ENCODE results near the gene PTTG1IP2.

Gene PTTG1IP2

DNA sequence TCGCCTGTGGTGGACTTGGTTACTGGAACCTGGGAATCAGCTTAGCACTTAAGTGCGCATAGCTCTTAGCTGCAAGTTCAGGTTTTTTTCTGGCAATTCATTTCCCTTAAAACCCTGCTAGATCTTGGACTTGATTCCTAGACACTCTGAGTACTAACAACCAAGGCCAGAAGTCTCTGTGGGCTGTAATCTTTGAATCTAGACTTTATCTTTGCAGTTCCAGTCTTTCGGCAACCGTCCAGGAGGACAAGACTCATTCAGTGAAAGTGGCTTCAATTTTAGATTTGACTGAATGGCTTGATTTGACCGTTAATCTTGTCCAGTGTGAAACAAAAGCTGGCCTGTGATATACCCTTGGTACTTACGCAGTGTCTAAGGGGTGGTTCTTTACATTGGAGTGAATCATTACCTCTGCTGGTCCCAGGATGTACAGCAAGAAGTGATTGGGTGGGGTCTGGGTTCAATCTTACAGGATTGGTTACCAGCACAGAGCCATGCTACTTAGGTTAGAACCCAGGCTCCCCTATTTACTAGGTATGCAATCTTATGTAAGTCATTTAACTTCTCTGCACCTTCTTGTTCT lies 16.4 kb downstream of the PTTG1IP2 start:
- TF ChIP-seq, protein P1, sequence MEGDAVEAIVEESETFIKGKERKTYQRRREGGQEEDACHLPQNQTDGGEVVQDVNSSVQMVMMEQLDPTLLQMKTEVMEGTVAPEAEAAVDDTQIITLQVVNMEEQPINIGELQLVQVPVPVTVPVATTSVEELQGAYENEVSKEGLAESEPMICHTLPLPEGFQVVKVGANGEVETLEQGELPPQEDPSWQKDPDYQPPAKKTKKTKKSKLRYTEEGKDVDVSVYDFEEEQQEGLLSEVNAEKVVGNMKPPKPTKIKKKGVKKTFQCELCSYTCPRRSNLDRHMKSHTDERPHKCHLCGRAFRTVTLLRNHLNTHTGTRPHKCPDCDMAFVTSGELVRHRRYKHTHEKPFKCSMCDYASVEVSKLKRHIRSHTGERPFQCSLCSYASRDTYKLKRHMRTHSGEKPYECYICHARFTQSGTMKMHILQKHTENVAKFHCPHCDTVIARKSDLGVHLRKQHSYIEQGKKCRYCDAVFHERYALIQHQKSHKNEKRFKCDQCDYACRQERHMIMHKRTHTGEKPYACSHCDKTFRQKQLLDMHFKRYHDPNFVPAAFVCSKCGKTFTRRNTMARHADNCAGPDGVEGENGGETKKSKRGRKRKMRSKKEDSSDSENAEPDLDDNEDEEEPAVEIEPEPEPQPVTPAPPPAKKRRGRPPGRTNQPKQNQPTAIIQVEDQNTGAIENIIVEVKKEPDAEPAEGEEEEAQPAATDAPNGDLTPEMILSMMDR (IDR thresholded peaks at IDR 0.05), result no peak

DNA sequence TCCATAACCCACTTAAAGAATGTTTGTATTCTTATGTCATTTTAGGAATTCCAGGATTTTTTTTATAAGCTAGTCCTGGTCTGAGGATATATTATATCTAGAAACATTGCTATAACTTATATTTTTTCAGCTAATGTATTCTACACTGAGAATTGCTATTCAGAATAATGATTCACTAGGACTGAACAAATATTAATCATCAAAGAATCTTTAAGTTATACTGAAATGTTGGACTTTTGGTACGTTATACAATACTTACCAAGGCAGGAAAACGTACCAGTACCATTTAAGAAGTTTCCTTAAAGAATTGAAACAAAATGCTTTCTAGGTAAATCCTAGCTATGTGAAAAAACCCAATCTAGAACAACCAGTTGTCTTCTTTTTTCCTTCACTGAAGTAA lies 18.4 kb downstream of the PTTG1IP2 start:
- TF ChIP-seq, protein P1 (IDR thresholded peaks at IDR 0.05), result no peak

DNA sequence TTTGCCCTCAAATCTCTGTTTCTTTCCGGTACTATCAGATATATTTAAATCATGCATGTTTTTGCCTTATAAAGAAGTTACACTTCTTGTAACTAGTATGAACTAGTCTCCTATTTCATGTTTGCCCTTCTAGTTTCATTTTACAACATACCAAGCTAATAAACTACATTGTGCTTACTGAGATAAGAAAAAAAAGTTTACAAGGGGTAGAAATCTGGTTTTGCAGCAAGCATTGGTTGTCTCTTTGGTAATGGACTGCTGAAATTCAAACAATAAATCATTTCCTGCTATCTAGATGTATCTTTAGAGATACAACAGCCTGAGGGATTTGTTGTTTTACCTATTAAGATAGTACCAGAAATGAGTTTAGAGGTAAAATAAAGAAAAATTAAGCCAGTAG lies 18.8 kb downstream of the PTTG1IP2 start:
- TF ChIP-seq, protein P1 (IDR thresholded peaks at IDR 0.05), result no peak

DNA sequence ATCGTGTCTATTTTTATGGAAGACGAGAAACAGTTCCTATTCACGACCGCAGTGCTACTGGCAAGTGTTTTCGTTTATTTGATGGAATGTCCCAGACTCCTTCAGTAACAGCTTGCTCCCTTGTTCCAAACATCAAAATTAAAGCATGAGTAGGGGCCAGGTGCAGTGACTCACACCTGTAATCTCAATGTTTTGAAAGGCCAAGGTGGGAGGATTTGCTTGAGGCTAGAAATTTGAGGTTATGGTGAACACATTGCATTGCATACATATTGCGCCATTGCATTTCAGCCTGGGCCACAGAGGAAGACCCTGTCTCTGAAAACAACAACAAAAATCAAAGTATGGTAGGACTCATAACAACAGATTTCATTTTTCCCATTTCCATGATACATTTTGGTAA lies 22.8 kb downstream of the PTTG1IP2 start:
- TF ChIP-seq, protein P1 (IDR thresholded peaks at IDR 0.05), result no peak

DNA sequence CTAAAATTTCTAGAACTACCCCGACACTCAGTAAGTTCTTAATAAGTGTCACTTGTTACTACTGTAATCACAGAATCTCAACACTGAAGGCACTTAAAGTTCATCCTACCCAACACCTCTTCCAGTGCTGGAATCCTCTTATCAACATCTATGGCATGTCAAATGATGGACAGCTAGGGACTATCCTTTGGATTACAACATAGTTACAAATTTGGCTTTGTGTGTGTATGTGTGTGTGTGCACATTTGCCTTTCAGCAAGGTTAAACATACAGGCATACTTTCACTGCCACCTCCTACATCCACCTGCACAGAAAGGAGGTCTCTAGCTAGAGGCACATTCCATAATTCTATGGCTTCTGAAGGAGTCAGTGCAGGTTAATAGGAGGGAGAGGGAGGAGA lies 25.8 kb downstream of the PTTG1IP2 start:
- TF ChIP-seq, protein P1 (IDR thresholded peaks at IDR 0.05), result no peak

DNA sequence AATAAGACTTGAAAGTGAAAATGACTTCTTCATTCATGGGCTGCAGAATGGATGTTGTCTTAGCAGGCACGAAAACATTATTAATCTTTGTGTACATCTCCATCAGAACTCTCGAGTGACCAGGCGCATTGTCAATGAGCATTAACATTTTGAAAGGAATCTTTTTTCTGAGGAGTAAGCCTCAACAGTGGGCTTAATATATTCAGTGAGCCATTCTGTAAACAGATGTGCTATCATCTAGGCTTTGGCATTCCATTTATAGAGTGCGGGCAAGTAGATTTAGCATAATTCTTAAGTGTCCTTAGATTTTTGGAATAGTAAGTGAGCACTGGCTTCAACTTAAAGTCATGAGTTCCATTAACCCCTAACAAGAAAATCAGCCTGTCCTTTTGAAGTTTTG lies 33.1 kb downstream of the PTTG1IP2 start:
- TF ChIP-seq, protein P1 (IDR thresholded peaks at IDR 0.05), result no peak

DNA sequence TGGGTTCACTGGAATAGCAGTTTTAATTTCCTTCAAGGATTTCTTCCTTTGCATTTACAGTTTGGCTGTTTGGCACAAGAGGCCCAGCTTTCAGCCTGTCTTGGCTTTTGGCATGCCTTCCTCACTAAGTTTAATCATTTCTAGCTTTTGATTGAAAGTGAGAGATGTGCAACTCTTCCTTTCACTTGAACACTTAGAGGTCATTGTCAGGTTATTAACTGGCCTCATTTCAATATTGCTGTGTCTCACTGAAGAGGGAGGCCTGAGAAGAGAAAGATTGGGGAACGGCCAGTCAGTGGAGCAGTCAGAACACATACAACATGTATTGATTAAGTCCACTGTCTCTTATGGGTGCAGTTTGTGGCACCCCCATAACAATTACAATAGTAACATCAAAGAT lies 33.9 kb downstream of the PTTG1IP2 start:
- TF ChIP-seq, protein P1 (IDR thresholded peaks at IDR 0.05), result no peak

DNA sequence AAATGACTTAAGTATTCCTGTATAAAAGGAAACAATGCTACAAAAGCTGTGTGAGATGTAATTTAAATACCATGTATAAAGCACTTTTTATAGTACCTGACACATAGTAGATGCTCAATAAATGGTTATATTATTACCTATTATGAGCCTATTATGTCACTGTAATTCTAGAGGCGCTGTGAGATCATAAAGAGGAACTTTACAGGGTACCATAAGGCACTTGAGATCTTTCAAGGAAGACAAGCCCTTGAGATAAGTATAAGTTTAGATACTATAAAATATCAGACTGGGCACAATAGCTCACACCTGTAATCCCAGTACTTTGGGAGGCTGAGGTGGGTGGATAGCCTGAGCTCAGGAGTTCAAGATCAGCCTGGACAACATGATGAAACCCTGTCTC lies 38.3 kb downstream of the PTTG1IP2 start:
- TF ChIP-seq, protein P1 (IDR thresholded peaks at IDR 0.05), result no peak

All from LNCAP (cell line).